Stimulated activated CD4-positive, alpha-beta T cell treated with anti-CD3 and anti-CD28 coated beads, TNF-alpha, amount 100 ng/mL, for 1 hour (primary cell): ENCODE measurements around the gene TMEM167A.

ENCODE experiments used
- DNase-seq, 3 donors: peaks; one replicate each; pipeline ENCODE4 v3.0.0-alpha.2; 2020; ENCODE audit warnings: low read depth in 3 of 3, low spot score in 1 of 3

Gene TMEM167A, protein sequence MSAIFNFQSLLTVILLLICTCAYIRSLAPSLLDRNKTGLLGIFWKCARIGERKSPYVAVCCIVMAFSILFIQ

DNA sequence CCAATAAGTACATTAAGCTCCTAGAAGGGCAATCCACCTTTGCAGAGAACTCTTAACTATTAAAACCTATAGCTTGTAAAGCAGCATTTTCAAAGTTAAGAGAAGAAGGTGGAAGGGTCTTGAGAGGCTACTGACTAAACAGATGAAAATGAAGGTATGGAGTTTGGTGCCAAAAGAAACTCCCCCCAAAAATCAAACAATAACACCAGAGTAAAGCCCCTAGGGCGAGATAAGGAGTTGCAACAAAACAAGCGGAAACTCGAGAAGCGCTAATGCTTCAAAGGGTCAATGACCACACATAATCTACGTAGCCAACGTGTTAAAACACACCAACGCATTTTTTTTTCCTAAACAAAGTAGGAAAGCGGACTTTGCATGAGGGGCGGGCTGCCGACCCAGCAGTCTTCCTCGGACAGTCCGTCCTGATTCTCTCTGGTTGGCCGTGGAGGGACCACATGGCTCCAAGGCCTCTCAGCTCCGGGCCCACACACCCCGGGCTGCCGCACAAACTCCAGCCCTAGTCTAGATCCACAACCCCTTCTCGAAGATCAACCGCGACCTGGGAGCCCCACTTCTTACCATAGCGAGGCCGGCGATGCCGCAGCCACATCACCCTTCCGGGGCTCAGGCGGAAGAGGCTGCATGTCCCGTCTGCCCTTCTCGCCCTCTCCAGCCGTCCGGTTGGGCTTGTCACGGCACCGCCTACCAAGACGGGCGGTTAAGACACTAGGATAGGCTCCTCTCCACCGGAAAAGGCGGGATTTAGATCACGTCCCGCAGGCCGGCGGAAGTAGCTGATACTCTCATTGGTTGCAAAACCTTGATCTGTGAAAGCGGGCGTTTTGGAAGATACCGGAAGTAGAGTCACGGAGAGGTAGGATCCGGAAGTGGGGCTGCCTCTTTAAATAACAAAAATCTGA is at the start of gene TMEM167A, which contains the start of gene XRCC4:
TMEM167A (minus strand) TSS at position 653 of the 920 bp plus-strand sequence; CDS start at position 582, 71 bp downstream.
XRCC4 (plus strand) TSS at position 806 of the 920 bp plus-strand sequence. CDS start 27,373 bp downstream, outside the sequence.
- peak; percentile 76 to 81 (median 79) for DNase-seq

DNA sequence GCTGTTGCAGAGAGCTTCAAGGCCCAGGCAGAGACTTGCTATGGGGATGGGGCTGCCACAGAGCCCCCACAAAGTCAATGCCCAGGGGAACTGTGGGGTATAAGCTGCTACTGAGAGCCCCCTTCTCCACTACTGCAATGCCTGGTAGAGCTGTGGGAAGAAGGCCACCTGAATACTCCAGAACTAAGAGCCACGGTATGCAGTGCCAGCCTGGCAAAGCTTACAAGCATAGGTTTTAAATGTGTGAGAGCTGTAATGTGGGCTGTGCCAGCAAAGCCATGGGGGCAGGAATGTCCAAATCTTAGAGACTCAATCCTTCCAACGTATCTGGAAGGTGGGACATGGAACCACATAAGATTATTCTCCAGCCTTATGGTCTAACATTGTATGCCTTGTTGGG is 49.3 kb upstream of the TMEM167A start:
- DNase-seq = no peak

DNA sequence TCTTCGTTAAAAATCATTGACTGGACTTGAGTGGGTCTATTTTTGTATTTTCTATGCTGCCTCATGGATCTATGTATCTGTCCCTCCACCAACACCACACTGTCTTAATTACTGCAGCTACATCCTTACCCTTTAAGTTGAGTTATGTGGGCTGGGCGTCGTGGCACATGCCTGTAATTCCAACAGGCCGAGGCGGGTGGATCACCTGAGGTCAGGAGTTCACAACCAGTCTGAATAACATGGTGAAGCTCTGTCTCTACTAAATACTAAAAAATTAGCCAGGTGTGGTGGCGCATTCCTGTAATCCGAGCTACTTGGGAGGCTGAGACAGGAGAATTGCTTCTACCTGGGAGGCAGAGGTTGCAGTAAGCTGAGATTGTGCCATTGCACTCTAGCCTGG is 48.4 kb upstream of the TMEM167A start:
- no peak for DNase-seq

DNA sequence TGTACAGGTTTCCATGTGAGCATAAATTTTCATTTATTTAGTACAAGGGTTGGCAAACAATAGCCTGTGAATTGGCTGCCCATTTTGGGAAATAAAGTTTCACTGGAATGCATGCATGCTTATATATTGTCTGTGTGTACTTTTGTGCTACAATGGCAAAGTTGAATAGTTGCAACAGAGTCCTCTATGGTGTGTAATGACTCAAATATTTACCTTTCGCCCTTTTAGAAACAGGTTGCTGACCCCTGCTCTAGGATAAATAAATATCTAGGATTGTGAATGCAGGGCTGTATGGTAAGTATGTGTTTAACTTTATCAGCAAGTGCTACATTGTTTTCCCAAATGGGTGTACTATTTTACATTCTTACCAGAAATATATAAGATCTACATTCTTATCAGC is 47.4 kb upstream of the TMEM167A start:
- DNase-seq = no peak

DNA sequence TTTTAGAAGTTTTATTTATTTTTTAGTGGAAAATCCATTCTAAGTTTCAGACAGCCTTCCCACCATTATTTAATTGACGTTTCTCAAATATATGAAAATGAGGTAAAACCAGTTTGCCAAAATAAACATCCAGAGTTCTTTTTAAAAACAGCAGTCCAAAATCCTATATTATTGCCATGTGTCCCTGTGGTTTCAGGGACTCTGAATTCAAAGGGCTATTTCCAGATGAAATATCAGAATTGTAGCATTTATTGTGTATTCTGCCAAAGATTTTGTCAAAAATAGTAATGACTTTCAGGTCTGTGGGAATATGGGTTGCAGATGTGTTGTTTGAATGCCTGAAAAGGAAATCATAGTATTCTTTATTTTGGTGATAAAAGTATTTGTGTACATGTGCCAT is 41.8 kb upstream of the TMEM167A start:
- DNase-seq = no peak

DNA sequence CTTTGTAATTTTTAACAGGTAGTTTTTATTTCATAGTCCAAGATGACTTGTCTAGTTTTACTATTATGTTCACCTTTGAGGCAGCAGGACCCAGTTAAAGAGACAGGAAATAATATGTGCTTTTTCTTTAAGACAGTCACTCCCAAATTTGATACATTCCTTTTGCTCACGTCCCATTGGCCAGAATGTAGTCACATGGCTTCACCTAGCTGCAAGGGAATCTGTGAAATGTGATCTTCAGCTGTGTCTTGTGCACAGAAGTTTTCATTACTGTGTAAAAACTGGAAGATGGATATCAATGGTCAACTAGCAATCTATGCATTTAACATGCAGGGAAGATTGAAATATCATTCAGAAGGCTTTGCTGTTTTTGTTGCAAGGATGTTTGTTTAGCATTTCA is 41.3 kb upstream of the TMEM167A start:
- DNase-seq = no peak

DNA sequence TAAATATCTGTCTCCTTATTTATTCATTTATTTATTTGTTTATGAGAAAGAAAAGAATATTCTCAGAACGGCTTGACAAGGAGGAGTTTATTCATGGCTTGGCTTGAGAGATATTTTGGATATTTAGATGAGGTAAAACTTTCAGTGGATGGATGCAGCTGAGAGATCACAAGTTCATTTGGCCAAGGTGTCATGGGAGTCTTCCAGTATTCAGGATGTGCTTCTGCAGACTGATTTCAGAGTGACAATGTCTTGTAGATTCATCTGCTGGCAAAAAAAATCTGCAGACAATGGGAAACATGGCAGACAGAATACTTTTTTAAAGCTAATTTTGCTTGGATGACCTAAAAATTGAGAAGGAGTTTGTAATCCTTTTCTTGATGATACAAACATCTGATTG is 38.6 kb upstream of the TMEM167A start:
- no peak for DNase-seq

DNA sequence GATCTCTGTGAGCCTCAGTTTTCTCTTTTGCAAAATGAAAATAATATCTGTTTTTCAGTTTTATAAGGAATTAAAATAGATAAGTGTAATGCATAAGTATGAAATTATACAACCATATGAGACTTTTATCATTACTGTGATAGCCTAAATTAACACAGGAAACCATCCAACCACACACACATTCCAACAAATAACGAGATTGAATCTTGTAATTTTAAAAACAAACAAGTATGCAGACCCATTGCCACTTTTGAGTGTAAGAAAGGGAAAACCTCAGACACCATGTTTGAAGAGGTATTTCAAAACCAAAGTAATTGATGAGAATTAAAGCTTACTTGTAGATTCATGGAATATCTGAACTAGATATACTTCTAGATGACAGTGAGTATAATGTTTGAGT is 32.2 kb upstream of the TMEM167A start:
- DNase-seq = no peak

DNA sequence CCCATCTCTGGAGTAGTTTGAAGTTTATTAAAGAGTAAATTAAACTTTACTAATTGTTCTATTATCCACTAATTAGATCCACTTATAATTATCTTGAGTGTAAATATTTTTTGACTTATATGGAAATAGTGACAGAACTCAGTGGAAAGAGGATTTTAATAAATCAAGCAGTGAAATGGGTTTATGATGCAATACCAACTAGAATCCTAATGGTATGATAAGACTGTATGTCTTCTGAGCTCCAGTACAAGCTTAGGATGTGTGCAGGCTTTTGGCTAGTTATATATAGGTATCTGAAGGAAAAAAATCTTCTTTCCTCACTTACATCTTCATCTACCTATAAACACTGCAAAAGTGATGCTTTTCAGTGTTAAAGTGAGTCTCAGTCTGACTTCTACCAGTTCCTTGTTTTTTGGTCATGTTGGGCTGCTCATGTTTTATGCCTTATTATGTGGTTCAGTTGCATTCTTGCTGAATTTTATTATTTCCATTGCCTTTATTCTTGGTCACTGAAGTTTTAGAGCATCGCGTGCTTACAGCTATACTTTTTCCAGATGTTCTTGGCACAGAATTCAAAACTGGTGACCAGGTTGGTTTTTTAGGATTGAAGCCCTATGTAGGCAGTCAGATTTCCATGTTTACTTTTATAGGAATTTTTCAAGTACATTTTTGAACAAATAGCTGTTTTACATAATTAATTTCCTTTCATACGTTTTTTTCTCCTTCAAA is 30.7 kb upstream of the TMEM167A start:
- DNase-seq = no peak

DNA sequence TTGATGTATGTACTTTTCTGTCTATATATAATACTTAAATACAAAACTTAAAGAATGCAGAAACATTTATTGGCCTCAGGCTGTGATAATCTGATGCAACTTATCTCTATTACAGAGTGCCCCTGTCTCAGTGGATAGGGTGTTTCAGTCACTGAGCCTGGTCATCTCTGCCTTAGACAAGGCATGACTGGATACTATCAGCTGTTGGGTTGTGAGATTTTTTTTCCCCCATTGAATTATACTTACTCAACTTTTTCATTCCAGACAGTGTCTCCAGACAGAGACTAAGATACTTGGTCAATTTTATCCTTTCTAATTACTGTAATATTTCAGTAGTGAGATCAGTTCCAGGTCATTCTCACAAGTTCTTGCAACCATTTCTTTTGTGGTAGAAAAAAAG is 26.8 kb upstream of the TMEM167A start:
- no peak for DNase-seq

DNA sequence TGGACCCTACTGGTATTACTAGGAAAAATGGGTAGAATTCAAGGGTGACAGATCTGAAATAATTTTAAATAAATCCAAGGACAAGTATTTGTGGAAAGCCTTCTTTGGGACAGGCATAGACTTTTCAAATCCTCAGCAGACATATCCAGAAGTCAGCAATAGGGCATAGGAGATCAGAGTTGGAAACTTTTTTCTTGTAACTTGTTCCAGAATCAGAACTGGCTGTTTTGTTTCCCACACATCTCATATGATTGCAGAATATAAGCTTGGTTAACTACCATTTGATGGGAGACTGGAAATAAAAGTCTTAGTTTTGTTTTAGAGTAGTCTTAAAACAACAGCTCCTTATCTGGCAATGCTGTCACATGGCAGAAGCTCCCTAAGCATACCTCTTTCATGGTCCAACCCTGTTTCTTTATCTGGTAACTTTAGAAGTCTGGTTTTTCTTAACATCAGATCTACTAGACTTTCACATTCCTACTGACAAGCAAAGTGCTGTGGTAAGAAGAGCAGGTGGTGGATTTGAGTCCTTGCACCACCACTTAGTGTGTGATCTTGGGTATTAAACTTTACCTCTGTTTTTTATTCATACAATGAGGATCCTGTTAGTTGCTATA is 25.3 kb upstream of the TMEM167A start:
- no peak for DNase-seq

DNA sequence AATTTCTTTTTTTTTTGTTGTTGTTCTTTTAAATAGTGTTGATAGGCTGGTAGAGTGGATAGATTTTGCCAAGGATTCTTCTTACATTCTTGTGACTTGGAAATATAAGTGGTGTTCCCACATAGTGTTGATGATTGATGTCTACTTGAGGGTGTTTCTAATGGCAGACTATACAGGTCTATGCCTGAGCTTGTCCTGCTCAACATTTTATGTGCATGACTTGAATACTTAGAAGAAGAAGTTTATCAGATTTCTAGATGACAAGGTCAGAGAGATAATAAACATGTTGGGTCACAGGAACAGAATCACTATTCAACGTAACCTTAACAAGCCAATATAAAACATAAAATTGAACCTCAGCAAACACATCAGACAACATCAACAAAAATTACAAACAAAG is 24.3 kb upstream of the TMEM167A start:
- no peak for DNase-seq

DNA sequence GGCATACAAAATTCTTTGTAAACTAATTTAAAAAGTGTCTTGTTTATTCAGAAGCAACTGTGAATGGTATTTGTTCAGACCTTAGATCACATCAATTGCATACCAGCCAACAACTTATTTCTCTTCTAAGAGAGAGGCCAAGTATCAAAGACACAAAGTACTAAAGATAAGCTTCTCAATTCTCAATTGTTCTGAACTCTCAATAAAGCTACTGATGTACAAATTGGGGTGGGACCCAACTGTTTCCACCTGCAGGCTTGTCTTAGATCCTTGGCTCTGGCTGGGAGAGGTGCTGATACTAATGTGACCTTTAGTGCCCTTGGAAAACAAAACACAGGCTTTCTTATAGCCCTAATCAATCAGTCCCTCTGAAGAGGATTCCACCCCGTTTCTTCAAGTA is 22.3 kb upstream of the TMEM167A start:
- DNase-seq = no peak

DNA sequence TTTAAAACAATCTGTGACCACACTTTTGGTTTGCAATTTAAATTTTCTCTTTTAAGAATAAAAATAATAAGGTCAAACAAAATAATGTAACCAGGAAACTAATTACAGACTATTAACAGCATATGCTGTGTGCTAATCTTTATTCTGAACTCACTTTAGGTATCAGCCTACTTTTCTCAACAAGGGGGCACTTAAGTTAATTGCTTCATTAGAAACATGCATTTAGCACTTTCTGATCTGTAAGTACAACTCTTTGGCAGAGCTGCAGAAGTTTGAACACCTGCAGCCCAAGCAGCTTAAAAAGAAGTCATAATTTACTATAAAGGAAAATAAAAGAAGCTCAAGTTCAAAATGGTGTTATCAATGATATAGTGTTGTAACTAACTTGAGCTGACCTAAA is 21.8 kb upstream of the TMEM167A start:
- no peak for DNase-seq

DNA sequence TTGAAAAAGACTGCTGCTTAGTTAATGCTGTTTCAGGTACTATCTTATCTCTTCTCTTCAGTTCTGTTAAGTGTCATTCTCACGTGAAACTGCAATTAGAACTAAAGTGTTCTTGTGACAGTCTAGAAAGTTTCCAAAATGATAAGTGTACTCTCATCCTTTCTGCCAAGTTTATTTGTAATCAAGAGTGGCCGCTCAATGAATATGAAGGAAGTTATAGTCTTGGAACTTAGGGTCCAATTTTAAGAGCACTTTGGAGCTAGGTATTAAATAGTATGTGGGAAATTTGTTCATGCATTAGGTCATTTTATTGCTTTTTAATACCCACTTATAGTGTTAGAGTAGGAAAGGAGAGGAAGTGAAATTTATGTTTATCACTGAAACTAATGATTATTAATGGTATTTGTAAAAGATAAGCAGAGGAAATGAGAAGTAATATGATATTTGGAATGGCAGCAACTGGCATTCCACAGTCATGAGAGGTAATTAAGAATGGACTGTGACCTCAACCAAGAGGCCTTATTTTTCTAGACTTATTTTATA is 20.6 kb upstream of the TMEM167A start:
- no peak for DNase-seq

DNA sequence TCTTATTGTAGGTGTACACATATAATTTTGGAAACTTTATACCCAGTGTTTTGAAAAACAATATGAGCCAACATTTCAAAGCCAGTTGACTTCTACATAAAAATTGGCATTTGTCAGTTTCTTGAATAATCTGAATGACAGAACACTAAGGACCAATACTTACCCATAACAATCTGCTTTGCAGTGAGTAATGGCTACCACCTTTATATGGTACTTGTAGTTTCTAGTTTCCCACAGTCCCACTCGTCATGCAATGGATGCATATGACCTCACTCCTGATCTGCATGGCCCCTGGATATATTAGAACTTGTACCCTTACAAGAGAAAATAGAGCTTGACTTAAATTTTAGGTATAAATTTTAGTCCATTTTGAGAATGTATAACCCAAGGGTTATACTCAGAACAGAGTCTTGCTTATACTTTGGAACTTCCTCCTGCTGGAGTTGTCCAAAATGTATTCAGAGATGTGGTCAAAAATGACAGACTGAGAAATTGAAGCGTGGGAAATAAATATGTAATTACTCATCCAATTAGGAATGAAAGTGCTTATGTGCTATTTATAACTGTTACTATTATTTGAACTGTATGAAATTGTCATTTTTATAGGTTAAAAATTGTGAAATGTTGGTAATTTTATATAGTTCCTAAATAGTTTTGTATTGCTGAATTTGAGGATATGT is 19.6 kb upstream of the TMEM167A start:
- DNase-seq = no peak

DNA sequence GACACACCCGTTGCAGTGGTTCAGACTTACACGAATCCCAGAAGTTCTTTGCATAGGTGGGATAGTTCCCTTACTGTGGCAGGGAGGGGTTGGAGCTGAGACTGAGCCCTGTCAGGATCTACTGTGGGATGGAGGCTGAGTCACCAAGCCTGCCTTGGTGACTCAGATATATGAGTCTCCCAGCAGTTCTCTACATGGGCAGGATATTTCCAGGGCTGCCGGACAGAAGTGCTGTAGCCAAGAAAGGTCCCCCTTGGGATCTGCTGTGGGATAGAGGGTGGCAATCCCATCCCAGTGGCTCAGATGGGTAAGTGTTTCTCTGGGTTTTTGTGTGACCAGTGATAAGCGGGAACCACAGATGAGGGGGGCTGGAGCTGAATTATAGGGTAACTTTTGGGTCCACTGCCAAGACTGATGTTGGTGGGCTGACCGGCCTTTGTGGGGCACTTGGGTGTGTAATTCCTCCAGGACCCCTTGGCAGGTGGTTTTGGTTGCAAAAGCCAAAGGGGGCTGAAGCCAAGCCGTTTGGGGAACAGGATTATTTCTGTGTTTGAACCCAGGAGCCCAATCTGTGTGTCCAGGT is 18.9 kb upstream of the TMEM167A start:
- DNase-seq = no peak

DNA sequence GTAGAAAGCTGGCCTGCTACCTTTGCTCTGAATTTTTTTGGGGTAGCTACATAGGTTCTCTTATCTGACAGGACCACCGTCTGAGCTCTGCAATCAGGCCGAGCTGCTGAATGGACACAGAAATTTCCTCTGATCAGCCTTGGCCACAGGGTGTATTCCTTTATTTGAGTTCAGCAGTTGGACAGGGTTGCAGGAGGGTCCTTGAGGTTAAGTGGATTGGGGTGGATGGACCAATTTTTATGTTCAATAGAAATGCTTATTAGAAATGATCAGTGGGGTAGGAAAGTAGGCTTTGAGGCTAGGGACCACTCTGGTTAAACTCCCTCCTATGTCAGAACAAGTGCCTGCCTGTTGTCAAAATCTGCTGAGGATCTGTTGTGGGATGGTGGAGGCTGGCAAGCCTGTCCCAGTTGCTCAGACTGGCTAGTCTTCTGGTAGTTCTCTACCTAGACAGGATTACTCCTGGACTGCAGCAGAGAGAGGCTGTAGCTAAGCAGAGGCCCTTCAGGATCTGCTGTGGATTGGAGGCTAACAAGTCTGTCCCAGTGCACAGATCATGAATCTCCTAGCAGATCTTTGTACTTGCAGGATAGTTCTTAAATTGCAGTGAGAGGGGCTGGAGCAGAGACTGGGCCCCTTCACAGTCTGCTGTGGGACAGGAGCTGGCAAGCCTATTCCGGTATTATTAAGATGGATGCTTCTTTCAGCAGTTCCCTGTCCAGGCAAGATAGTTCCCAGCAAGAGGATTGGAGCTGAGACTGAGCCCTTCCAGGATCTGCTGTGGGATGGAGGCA is 18.2 kb upstream of the TMEM167A start:
- DNase-seq = no peak

DNA sequence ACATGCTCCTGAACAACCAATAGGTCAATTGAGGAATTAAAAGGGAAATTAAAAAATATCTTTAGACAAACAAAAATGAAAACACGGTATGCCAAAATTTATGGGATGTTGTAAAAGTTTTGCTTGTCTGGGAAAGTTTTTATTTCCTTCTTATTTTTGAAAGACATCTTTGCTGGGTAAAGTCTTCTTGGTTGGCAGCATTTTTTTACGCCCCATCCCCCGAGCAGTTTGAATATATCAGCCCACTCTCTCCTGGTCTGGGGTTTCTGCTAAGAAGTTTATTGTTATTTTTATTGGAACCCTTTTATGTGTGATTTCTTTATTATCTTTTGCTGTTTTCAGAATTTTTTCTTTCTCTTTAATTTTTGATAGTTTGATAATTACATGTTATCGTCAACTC is 16.5 kb upstream of the TMEM167A start:
- no peak for DNase-seq

DNA sequence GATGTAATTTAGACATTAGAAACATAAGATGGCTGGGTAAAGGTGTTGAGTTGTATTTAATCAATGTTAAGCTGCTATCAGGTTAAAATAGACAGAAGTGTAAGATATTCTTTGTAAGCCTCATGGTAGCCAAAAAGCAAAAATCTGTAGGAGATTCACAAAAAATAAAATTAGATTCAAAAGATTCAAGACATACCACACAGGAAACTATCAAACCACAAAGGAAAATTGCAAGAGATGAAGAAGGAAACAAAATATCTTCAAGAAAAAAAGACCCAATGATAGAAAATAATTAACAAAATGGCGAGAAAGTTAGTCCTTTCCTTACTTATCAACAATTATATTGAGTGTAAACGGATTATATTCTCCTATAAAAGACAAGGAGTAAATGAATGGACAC is 15.4 kb upstream of the TMEM167A start:
- no peak for DNase-seq
